ENCODE results near the gene SPRR1A.
"Not testable (repeated sequence)": the region's sequence is repeated elsewhere in the genome, so short reads cannot be mapped to it uniquely, and the experiment has no call there.

SPRR1A gene

DNA sequence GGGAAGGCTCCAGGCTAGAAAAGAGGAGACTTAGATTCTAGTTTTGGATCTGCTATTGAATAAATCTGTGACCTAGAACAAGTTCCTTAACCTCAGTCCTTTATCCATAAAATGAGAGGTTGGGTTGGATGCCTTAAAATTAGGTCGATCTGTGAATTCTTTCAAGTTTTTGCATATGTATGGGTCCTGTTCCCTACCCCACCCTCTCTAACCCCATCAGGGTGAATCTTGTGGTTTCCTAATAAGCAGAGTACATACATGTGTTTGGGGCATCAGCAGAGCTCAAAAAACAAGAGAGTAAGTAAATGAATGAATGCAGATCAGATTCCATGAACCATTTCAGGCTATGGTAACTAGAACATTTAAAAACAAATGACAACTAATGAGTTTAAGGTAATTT lies 7.2 kb upstream of the SPRR1A start:
- DNase-seq = no peak

DNA sequence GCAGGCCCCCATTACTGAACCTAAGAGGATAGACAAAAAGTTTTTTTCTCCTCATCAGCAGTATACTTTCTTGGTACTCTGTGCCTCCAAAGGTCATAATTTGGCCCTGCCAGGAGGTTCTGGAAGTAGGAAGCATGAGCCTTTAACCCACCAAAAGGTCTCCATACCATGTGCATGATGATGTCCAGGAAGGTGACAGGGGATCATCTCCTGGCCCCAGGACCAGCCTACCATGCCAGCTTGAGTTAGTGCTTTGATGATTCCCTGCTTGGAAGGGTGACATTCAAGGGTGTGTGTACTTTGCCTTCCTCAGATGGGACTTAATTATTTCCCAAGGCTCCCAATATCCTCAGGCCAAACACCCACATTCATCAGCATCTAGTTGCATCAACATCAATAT lies 6.3 kb upstream of the SPRR1A start:
- DNase-seq = no peak

DNA sequence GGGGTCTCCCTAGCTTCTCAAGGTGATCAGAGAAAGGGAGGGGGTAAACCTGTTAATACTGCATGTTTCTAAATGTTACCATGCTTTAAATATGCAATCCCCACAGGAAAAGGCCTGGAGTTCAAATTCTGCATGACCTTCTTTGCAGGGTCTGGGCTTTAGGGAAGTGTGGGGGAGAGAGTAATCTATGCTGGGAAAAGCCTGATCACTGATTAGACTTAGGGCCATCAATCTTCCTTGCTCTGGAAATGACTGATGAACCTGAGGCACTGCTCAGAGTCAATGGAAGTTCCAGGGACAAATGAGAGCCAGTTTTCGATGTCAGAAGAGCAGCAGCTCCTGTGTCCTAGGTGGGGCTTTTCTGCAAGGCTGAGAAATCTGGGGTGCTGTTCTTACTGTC lies 3.2 kb upstream of the SPRR1A start:
- DNase-seq = no peak

DNA sequence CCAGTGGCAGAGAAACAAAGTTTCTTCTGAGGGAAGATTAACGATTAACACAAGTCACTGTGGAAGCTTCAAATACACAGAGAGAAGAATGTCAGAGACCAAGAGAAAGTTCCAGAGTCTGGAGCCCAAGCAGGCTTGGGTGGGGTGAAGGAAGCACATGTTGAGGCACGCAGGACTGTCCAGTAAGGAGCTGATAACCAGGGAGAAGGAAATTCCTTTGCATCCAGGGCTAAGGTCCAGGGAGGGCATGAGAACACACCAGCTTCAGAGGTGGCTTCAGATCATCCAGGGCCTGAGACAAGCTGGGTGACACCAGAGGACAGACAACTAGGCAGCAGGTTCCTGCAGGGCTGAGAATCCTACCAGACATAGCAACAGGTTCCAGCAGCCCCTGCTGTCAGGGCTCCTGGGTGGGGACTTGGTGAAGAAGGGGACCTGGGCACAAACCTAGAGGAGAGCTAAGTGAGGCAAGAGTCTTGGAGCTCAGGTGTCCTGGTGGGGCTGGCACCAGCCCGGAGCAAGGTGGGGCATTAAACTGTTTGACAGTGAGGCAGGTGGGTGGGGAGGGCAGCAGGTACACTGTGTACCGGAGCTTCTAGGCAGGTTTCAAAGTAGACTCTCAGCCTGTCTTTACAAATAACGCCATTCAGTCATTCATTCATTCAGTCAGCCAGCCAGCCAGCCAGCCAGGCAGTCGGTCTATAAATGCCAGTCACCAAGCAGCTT lies 2.6 kb upstream of the SPRR1A start:
- no peak for DNase-seq

DNA sequence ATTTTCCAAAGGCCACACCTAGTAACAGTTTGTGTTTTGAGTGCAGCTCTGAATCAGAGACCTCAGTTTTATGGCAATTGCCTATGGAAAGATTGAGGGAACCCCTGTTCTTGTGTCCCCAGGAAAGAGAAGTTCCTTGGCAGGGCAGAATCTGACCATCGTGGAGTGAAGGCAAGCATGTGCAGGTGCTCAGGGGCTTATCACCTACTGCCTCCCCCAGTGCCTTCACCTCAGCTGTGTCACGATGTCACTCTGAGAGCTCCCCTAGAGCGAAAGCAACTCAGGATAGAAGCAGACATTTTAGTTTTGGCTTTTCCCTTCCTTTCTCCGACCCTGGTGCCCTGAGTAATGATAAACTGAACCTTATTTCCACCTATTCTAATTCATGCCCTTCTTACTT lies 1.8 kb upstream of the SPRR1A start:
- DNase-seq = no peak

DNA sequence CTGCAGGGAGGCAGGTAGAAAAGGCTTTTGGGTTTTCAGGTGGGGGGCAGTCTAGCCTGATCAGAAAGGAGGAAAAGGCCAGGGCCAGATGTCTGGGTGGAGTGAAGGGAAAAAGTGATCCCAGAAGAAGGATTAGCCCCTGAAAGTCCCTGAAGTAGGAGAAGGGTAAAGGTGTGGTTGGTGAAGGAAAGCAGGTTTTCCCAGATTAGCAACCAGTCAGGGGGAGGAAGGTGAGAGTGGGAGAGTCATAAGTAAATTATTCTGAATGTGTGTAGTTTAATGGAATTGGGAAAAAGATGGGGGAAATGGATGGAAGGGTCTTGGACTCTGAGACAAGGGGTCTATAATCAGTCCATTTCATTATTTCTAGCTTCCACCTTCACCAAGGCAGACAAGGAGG lies 647 bp upstream of the SPRR1A start:
- DNase-seq = no peak

DNA sequence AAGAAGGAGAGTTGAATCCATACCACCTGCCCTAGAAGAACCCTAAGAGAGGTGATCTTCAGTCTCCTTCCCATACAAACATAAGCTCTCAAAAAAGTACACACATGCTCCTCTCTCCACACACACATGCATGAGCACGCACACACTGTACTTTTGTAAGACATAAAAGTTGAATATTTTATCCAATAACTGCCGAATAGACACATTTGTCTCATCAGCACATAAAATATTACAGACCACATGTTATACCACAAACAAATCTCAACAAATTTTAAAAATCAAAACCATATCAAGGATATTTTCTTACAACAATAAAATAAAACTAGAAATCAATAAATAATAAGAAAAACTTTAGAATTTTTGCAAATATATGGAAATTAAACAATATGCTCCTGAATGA lies 2.7 kb downstream of the SPRR1A start:
- DNase-seq = no peak

DNA sequence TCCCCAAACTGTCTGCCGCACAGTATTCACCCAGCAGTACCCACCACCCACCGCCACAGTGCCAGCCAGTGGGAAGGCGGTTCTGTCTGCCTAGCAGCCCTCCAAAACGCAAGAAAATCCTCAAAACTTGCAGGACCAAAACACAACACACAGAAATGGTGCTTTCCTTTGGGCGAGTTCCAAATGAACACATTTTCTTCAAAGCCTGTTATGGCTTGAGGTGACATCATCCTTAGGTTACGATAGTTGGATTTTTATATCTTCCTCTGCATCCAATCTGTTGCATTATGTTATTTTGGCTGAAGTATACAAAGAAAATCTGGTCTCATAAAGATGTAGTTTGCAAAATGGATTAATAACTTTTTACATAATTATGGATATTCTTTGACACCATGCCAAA lies 9.3 kb downstream of the SPRR1A start:
- no peak for DNase-seq

DNA sequence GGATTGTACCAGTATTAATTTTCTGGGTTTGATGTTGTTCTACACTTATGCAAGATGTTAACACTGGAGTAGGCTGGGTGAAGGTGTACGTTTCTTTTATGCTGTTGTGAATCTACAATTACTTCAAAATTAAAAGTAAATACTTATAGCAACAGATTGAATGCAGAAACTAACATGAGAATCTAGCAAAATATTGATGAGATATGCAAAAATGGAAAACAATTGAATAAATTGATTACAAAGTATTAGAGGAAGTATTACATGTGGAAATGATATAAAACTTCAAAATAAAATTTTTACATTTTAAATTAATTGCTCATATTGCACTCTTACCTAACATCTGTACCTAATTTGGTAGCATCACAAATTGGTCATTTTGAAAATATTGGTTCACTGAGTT lies 12.0 kb downstream of the SPRR1A start:
- DNase-seq = no peak

DNA sequence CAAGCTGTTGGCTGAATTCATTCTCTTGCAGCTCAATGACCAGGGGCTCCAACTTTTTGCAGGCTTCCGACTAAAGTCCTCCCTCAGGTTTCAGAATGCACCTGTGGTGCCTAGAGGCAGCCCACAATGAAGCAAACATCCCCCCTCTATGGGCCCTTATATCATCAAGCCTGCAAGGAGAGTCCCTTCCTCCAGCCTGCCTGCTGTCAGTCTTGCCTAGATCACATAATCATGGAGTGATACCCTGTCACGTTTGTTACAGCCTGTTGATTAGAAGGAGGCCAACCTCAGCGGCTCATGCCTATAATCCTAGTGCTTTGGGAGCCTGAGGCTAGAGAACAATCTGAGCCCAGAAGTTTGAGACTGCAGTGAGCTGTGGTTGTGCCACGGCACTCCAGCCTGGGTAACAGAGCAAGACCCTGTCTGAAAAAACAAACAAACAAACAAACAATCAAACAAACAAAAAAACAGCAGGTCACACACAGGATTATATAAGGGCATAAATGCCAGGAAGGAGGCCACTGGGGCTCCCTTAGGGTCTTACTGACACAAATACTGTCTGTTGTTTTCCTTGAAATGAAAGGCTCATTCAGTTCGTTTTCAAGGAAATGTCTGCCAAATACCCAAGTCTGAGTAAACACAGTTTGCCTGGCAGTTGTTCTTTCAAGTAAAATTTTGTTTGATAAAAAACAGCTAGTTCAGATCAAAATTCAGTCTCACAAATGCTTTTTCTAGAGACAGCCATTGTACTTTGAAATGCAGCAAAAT lies 12.9 kb downstream of the SPRR1A start:
- no peak for DNase-seq

DNA sequence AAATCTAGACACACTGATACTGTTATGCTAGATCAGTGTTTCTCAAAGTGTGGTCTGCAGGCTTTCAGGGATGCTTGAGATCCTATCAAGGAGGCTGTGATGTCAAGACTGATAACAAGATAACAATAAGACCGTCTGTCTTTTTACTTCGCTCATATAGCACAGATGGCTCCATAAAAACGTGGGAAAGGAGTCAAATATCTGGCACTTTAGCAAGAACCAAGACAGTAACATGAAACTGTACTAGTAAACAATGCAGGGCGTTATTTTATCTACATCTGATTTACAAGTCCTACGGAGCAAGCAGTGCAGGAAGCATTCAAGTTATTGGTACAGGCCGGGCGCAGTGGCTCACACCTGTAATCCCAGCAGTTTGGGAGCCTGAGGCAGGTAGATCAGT lies 14.0 kb downstream of the SPRR1A start:
- no peak for DNase-seq

DNA sequence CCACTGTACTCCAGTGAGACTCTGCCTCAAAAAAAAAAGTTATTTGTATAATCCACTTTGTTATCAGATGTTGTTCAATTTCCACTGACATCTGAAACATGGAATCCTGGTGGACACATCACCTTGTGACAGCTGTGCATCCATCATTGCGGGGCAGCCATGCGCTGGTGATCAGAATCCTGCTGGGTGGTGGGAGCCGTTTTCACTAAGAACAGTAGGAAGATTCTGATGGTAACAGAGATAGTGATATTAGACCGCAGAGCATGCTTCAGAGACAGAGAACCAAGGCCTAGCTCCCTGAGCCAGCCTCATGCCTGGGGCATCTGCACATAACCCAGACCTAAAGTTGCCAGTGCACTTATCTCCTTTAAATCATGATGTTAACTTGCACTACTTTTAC lies 14.6 kb downstream of the SPRR1A start:
- no peak for DNase-seq

DNA sequence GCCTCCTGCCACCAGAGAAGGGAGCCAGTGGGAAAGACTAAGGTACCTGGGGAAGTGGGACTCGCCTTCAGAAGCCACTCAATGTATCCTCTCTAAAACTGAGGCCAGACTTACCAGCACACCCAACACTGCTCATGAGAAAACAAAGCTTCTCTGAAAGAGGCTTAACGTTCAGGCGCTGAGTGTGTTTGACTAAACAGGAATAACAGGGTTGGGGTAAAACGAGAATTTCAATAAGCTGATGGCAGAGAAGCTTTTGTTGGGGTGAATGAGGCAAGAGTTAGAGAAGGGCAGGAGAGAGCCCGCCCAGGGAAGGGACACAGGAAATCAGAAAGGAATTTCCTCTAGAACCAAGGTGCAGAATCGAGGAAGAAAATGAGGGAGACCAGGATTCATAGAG lies 15.9 kb downstream of the SPRR1A start:
- no peak for DNase-seq

DNA sequence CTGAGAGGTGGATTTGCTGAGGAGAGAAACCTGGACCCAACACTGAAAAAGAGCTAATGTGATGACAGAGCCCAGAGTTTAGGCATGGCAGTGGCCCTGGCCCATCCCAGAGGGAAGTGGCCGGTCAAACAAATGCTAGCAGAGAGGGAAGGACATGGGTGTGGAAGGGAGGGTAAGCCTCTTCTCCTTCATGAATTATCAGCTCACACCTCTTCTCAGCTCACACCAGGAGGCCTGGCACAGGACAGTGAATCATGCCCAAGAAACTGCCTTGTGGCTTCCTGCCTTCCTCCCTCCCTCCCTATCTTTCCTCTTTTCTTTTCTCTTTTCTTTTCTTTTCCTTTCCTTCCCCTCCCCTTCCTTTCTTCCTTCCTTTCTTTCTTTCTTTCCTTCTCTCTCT lies 16.4 kb downstream of the SPRR1A start:
- DNase-seq = no peak

DNA sequence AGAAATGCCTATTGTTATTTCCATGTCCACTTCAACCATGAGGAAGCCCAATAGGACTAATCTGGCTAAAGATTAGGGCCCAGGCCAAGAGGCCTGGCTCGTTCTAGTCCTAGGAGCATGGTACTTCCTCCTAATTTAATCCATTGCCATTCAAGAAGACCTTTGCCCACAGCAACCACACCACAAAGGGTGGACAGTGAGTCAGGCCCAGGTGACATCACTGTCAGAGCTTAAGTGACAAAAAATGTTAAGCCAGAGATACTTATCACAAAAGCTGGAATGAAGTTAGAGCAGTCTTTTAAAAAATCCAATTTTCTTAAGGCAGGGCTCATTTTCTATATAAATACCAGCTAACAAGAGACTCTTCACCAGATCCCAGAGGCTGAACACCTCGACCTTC lies 17.5 kb downstream of the SPRR1A start, which contains the start of gene SPRR3:
Gene SPRR3 (plus strand): TSS at position 368 of the 400 bp plus-strand sequence. CDS start 1,272 bp downstream, outside the sequence.
- no peak for DNase-seq

DNA sequence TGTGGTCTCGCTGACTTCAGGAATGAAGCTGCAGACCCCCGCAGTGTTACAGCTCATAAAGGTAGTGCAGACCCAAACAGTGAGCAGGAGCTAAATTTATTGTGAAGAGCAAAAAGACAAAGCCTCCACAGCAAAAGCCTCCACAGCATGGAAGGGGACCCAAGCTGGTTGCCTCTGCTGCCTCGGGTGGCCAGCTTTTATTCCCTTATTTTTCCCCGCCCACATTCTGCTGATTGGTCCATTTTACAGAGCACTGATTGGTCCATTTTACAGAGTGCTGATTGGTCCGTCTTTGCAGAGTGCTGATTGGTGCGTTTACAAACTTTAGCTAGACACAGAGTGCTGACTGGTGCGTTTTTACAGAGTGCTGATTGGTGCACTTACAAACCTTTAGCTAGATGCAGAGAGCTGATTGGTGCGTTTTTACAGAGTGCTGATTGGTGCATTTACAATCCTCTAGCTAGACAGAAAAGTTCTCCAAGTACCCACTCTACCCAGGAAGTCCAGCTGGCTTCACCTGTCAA lies 27.4 kb downstream of the SPRR1A start:
- not testable (repeated sequence) for DNase-seq

DNA sequence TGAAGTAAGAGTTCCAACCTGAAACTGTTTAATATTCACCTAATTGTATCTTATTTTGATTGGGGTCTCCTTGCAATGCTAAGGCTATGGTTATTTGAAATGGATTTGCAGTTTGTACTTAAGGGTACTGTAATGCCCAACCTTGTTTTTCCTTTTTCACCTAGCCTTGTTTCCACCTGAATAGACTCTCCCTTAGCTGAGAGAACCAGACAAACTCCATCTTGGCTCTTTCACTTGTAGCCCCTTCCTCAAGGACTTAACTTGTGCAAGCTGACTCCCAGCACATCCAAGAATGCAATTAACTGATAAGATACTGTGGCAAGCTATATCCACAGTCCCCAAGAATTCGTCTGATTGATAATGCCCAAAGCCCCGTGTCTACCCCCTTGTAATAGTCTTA lies 37.9 kb downstream of the SPRR1A start:
- not testable (repeated sequence) for DNase-seq

DNA sequence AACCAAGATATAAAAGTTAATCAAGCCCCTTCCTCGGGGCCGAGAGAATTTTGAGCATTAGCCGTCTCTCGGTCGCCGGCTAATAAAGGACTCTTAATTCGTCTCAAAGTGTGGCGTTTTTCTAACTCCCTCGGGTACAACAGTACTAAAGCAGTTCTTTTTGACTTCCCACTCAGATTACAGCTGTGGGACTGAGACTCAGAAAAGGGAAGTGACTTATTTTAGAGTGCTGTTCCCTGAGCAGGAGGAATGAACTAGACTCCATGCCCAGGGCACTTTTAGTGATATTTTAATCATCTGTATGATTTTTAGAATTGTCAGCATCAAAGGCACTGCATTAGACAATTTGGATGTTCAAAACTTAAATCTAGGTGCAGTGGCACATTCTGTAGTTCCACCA lies 38.5 kb downstream of the SPRR1A start:
- not testable (repeated sequence) for DNase-seq

DNA sequence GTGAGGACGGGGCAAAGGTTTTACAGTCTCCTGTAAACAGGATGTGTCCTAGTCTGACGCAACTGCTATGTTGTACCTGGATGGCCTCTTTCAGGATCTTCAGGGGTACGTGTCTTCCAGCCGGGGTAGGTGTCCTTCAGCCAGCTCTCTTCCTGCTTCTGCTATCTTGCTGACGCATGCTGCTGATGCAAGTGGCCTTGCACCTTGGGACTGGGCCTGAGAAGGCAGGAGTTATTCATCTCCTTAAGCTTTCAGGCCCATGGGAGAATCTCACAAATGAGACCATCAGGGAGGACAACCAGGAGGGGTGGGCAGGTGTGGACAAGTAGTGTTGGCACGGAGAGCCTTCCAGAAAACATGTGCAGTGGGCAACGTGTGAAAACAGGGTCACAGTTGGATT lies 39.2 kb downstream of the SPRR1A start:
- no peak for DNase-seq

DNA sequence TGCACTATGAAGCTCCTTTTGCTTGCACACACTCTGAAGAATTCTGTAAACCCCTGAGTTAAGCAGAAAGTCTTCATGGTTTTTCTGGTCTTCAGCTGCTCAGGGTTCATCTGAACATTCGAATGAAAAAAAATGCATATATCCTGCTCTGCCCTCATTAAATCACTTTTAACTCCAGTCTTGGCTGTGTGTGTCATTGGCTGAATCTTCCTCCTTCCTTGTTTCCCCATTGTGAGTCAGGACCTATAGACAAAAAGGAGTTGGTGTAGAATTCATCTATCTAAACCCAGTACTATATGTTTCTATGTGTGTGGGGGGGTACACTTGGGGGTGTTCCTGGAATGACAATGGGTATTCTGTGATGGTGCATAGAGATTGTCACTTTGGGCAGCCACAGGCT lies 40.5 kb downstream of the SPRR1A start:
- no peak for DNase-seq

DNA sequence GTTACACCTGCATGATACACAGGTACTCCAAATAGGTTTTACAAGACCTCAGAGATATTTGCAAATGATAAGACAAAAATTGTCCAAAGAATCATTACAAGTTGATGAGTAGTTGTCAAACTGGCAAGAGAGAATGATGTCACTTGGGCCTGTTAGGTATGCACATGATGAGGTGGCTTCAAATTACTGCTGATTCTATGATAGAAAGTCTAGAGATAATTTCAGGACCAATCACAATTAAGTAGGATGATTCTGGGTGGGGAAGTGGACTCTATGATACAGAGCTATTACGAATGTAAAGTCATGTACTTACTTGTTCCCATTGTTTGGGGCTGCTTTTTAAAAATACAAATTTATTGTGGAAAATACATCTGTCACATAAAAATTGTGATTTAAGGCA lies 41.9 kb downstream of the SPRR1A start:
- DNase-seq = no peak

DNA sequence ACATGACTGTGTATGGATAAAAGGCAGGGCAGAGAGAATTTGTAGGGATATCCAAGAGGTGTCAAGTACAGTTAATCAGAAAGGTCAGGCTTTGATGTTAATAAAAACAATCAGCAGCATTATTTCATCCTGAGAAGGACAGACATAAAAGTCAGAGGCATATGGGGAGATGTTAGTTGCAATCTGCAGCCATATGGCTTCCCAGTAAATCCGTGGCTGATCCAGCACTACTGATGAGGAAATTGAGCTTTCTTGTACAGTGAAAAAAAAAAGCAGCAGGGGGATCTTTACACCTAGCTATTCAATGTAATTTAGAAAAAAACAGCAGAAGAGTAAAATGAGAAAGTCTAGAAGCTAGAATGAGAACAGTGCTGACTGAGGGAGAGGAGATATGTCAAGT lies 44.9 kb downstream of the SPRR1A start:
- DNase-seq = no peak

DNA sequence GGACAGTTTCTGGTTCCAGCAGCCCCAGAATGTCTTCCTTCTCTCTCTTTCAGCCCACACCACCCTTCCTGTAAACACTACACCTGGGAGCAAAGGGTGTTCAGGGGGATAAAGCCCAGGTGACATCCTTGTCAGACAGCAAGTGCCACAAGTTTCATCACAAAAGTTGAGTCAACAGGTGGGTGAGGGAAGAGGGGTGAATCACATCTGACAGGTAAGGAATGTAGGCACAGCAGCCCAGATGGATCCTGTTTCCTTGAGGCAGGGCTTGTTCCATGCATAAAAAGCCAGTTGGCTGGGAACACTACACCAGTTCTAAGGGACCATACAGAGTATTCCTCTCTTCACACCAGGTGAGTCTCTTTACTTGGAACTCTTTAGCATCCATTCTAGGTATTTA lies 47.0 kb downstream of the SPRR1A start, which contains the start of gene SPRR1B:
Gene SPRR1B (plus strand): TSS at position 309 of the 400 bp plus-strand sequence. CDS start 1,143 bp downstream, outside the sequence.
- DNase-seq = no peak

DNA sequence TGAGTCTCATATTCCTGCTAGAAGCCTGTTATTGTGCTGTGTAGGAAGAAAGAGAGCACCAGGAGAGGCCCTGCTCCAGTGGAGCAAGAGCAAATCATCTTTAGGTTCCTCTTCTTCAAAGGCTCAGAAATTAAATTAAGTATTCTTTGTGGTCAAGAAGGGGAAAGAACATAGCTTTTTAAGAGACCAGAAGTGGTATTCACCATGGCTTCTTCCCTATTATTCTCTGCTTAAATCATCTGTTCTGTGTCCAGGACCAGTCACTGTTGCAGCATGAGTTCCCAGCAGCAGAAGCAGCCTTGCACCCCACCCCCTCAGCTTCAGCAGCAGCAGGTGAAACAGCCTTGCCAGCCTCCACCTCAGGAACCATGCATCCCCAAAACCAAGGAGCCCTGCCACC lies 48.2 kb downstream of the SPRR1A start:
- no peak for DNase-seq

Measured in activated CD8-positive, alpha-beta memory T cell treated with anti-CD3 and anti-CD28 coated beads, Interleukin-2, amount 50 U/mL, for 48 hours (primary cell).